Activated CD8-positive, alpha-beta memory T cell treated with anti-CD3 and anti-CD28 coated beads, Interleukin-2, amount 50 U/mL, for 48 hours (primary cell): ENCODE data around the gene CCDC178.
"Not testable (repeated sequence)": the region's sequence is repeated elsewhere in the genome, so short reads cannot be mapped to it uniquely, and the experiment has no call there.

Experiments
- DNase-seq: peaks from one replicate; pipeline ENCODE4 v3.0.0-alpha.2; 2020

The CCDC178 gene

DNA sequence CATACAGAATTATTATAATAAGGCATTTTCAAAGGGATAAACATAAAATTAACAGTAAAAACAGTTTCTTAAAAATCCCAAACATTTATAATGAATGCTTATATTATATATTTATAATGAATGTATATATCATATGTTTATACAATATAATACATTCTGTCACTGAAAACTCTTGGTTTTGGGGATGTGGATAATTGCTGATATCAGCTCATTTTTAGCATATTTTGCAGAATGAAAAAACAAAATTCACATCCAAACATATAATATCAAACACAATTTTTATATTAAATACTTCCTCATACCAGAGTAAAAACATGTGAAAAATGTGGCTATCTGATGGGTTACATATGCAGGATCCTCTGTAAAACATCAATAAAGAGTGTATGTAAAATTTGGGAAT lies 465.0 kb downstream of the CCDC178 start:
- DNase-seq = no peak

- DNase-seq = no peak
Measured at GRCh38 chr18:32975163-32975436, 465.4 kb downstream of the CCDC178 start.

DNA sequence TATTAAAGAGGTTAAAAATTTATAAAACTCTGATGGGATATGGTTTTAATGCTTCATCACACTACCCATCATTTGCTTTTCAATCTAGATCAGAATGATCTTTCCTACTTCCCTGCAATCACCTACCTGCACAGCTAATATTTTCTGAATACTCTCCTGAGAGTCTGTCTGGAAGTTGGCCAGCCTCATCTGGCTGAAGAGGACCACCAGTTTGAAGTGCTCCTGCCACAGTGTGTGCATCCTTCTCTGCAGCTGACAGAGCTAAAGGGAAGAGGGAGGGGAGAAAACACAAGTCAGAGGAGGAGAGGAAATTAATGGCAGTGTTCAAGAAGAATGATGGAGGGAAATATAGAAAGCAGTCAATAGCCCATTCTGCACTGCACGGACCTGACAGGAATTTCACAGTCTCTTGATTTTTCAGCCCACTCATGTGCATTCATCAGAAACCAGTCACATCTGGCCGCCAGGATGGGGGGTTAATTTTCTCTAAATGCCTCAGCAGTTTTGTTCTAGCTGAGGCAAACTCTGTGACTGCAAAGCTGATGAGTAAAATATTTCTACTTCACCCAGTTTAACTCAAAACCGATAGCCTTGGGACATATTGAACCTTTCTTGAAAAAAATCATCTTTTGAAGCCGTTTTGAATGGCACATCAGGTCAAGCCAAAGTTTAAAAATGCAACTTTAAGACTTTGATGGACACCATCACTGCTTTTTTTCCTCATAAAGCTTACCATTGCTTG lies 465.9 kb downstream of the CCDC178 start:
- DNase-seq = no peak

DNA sequence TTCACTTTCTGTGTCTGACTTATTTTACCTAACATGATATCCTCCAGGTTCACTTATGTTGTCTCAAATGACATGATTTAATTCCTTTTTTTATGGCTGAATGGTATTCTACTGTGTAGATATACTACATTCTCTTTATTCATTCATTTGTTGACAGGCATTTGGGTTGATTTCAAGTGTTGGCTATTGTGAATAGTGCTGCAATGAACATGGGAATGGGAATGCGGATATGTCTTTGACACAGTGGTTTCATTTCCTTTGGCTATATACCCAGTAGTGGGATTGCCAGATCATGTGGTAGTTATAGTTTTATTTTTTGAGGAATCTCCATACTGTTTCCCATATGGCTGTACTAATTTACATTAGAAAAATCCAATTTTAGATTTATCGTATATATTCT lies 472.3 kb downstream of the CCDC178 start:
- no peak for DNase-seq

GRCh38 chr18:32966141-32966540 lies 474.4 kb downstream of the CCDC178 start:
- no peak for DNase-seq

DNA sequence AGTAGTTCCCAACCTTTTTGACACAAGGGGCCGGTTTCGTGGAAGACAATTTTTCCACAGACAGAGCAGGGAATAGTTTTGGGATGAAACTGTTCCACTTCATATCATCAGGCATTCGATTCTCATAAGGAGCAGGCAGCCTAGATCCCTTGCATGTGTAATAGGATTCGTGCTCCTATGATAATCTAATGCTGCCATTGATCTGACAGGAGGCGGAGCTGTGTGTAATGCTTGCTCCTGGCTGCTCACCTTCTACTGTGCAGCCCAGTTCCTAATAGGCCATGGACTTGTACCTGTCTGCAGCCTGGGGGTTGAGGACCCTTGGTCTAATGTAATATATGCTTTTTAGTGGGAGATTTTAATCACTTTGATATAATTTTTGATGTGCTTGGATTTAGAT lies 479.0 kb downstream of the CCDC178 start:
- no peak for DNase-seq

DNA sequence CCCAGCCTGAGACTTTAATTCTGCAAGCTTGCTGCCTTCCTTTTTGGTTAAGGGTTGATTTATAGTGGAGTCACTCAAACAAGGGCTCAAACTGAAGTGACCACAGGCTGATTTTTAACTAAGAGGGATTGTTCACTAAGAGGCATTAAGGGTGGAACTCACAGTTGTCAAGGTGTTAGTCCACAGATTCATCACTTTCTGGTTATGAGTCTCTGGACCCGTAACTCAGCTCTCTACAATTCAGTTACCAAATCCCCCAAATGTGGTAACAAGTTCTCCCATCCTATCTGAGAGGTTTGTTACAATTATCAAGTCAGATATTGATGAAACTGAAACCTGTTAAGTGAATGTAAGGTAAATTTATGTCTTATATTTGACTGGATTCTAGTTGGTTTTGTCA lies 481.8 kb downstream of the CCDC178 start:
- DNase-seq = no peak

DNA sequence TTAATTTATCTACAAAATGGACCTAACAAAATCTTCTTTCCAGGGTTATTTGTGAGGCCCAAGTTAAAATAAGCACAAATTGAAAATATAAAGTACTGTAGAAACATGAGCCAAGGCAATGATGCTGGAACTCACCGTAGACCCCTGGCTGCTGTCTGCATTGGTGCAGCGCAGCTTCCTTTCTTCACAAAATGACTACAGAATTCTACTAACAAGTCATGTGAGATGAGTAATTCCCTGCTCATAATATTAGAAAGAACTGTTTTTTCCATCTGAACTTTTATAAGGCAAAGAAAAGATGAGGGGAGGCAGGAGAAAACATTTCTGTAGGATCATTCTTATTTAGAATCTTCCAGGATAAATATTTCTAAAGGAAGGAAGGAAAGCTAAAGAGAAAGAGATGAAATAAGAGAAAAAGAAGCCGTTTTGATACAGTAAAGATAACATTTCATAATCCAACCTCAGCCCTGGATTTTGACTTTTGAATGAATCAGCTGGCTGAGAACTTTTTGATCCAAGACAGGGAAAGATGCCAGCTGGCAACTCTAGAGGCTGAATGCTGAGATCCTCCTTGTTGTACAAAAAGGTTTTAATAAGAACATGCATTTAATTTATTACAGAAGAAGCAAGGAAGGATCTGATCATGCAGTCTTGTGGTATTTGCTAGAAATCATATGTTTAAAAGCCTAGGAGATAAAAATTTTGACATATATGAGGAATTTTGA lies 483.8 kb downstream of the CCDC178 start:
- no peak for DNase-seq

DNA sequence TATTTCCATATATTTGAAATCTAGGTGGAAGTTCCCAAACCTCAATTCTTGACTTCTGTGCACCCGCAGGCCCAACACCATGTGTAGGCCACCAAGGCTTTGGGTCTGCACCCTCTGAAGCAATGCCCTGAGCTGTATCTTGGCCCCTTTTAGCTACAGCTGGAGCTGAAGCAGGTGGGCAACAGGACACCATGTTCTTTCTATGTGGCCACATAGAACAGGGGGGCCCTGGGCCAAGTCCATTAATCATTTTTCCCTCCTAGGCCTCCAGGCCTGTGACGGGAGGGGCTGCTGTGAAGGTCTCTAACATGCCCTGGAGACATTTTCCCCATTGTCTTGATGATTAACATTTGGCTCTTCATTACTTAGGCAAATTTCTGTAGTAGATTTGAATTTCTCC lies 488.2 kb downstream of the CCDC178 start:
- not testable (repeated sequence) for DNase-seq

GRCh38 chr18:32937597-32937996 lies 502.9 kb downstream of the CCDC178 start:
- DNase-seq = no peak

GRCh38 chr18:32937066-32937465 lies 503.5 kb downstream of the CCDC178 start:
- no peak for DNase-seq

- no peak for DNase-seq
Measured at GRCh38 chr18:32934201-32934600, 506.3 kb downstream of the CCDC178 start.

GRCh38 chr18:32930695-32931301 lies 509.7 kb downstream of the CCDC178 start:
- DNase-seq = no peak

DNA sequence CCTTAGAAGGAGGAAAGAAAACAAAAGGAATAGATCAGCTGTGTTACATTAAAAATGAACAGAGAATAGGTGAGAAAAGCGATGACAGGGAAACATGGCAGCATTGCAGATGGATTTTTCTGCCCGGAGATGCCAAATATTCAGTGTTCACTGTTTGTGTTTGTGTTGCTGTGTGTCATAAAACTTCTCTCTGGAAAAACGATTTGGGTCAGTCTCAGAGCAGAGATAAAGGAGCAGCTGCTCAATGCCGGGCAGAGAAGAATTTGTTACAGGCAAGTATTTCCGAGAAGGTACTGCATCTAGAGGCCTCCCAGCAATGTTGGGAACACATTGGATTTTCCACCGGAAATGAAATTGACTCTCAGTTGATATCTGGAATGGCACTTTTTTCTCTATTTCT lies 511.3 kb downstream of the CCDC178 start:
- no peak for DNase-seq

GRCh38 chr18:32922951-32923430 lies 517.5 kb downstream of the CCDC178 start:
- no peak for DNase-seq

- DNase-seq = no peak
Measured at GRCh38 chr18:32920796-32921787, 519.4 kb downstream of the CCDC178 start.

DNA sequence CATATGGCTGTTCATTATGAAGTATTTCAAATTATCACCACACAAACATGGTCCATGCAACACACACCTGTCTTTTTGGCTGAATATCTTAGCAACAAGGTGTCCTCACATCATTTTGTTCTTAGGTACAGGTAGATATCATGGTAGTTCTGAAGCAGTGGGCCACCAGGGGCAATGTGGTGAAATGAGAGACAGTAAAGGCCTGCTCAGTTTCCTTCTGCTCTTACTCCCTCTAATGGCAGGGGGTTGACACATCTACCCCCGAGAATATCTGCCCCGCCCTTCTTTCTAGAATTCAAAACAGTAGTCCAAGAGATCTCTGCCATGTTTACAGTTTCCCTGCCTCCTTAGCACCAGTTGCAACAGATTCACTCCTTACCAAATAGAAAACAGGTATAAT lies 520.7 kb downstream of the CCDC178 start:
- no peak for DNase-seq

GRCh38 chr18:32918692-32919250 lies 521.8 kb downstream of the CCDC178 start:
- DNase-seq = no peak

GRCh38 chr18:32915516-32915915 lies 525.0 kb downstream of the CCDC178 start:
- DNase-seq = no peak

DNA sequence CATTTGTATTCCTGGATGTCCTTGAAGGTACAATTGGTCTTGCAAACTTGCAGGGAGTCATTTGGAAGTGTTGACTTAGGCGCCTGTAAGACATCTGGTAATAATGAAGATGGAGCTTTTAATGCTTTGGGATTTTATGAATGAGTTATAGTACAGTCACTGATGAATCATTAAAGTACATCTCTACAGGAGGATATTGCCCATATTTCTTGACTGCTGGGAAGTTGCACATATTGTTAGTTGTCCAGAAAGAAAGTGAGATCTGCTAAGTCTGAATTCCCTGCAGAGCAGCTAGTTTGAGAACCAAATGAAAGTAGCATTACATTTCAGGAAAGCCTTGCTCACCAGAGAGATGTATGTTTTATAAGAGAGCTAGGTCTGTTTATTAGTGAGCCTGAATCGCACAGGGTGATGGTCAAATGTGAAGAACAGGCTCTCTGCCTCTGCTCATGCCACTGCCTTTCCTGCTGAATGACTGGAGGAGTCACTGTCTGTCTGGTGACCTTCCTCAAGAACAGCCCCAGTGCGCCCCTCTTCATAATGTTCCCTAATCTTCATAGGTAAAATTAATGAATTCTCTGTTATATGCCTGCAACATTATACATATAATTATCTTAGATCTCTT lies 528.7 kb downstream of the CCDC178 start:
- DNase-seq = no peak

DNA sequence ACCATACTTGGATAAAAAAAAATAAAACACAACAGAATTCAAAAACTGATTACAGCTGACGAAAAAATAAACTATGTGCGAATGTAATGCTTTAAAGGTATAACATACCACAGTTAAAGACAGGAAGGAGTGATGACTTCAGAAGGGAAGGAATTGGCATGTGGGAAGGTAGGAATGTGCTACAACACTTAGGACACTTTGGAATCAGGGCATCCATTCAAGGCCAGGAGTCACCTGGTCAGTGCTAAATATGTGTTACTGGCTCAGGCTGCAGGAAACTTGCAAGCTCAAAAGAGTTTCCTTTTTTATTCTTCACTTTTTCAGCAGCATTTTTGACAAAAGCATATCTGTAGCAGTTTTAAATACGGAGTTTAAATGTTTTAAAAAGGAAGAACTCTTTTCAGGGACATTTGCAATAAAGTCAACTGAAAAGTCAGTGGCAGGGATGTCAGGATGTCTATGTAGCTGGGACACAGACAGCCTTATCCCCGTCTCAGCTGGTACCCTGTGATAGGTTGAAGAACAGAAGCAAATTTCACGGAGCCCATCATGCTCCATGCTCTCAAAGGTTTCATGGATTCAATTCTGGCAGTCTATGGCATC lies 529.7 kb downstream of the CCDC178 start:
- no peak for DNase-seq
